ENCODE measurements around the gene L1TD1.
"Not testable (repeated sequence)": the region's sequence is repeated elsewhere in the genome, so short reads cannot be mapped to it uniquely, and the experiment has no call there.

L1TD1 gene

GRCh38 chr1:62239652-62240403 is 45.2 kb downstream of the L1TD1 start:
- DNase-seq: not testable (repeated sequence)

DNA sequence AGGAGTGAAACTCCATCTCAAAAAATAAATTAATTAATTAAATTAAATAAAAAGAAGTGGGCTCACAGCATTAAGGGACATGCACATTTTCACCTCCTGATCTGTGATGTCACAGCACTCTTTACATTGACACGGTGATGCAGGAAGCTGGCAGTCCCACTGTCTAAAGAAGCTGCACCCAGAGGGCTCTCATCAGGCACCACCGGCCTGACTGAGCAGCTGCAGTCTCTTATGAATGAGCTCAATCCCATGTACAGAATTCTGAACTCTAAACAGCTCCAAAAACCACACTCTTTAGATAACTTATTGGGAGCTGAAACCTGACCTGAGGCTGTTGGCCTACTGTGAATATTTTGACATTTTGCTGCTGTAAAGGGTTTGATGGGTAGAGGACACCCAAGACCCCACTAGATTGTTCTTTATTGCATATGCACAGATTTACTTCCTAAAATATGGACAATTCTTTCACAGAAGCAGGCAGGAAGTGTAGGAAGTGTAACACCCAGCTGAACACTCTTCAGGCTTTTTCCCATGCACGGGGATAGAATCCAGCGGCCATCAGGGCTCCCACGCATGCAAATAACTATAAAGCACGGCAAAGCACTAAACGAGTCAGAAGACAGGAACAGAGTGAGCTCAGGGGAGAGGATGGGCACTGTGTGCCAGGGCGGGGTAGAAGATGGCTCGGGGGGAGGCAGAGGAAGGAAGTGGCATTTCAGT is 46.2 kb downstream of the L1TD1 start:
- DNase-seq: no peak

DNA sequence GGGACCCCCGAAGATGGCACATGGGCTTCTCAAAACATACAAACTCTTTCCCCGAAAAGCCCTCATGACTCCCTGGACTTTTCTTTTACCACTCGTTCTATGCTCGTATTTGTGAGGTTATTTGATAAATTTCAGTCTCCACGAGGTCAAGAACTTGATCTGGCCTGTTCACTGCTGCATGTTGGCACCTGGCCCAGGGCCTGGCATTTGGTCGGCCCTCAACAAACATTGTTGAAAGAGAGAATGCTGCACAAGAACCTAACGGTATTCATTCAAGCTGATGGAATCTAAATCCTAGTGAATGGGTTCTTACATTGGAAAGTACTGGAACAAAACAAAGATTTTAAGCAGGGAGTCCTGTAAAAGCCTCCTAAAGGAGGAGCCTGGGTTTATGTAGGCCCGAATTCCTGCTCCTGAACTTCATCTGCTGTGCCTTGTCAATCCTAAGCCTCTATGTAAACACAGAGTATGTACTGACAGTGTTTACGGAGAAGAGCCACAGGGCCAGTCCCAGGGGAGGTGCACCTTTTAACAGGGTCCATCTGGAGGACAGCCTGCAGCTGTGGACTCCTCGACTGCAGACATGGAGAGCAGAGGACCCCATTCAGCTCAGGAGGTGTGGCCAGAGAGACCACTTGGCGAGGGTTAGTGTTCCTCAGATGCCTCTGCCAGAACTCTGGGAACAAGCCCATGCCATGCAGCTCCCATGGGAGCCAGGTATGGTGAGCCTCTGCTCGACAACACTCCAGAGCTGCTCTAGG is 46.9 kb downstream of the L1TD1 start:
- no peak for DNase-seq

GRCh38 chr1:62244380-62244779 is 49.7 kb downstream of the L1TD1 start:
- not testable (repeated sequence) for DNase-seq

DNA sequence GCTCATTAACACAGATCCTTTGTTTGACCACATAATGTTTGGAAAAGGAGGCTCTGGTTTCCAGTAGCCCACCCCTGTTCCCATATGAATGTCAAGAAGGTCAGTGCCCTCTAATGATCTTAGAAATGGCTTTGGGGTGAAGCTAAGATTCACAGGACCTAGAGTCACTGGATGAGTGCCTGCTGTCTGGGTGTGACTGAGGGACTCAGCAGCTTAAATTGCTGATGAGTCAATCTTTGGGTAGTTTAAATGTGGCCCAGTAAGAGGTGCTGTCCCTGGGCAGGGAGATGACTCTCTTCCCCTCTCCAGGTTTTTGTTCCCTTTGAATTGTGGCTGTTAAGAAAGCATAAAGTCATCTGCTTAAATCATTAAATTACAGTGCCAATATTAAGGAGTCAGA is 50.6 kb downstream of the L1TD1 start:
- no peak for DNase-seq

- DNase-seq: no peak
Observed at GRCh38 chr1:62247391-62248168, 52.9 kb downstream of the L1TD1 start.

DNA sequence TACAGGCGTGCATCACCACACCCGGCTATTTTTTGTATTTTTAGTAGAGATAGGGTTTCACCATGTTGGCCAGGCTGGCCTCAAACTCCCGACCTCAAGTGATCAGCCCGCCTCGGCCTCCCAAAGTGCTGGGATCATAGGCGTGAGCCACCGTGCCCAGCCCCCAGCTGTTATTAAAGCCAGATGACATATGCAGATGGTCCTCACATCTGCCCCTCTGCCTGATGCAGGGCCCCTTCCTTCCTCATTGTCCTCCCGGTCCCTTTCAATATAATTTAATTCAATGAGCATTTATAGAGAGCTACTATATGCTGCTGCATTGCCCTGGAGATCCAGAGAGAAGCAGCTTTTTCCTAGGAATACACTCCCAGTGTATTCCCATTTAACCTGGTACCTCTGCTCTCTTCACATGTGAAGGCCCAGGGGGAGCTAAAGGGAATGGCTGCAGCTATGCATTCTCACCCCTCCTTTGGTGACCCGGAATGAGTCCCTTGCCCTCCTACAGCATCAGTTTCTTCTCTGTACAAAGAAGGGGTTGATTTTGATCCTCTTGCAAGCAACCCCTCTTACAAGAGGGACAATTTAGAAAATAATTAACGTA is 55.6 kb downstream of the L1TD1 start:
- no peak for DNase-seq

- no peak for DNase-seq
Observed at GRCh38 chr1:62259551-62259950, 64.9 kb downstream of the L1TD1 start.

DNA sequence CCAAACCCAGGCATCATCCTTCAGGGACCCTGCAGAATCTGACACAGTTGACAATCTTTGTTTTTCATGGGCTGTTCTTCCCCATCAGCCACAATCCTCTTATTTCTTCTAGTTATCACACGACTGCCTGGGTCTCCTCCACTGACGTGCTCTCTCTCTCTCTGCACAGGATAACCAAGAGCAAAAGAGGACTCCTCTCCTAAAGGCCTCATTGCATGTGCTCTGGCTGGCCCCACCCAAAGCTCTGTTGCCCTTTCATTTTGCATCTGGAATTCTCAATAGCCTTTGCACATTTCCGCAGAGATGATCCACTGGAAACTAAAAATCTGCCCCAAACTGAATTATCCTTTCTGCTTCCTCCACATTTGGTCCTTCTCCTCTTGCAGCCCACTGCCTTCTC is 66.0 kb downstream of the L1TD1 start:
- no peak for DNase-seq

All from activated CD4-positive, alpha-beta T cell treated with anti-CD3 and anti-CD28 coated beads for 4 hours (primary cell).